GM19467 (cell line): ENCODE results near the gene PPARA.

Experiments
- ATAC-seq: cut with Tn5 transposase; IDR thresholded peaks from one replicate; pipeline ENCODE4 v1.9.1; 2021; ENCODE audit warnings: mild to moderate bottlenecking, moderate library complexity; ENCODE audit not compliant: unreplicated experiment

PPARA gene

GRCh38 chr22:46150034-46150654, at the start of gene PPARA:
PPARA (plus strand) TSS chr22:46150526; CDS start chr22:46198384, 47,858 bp downstream.
- ATAC-seq, result peak; percentile 70

DNA sequence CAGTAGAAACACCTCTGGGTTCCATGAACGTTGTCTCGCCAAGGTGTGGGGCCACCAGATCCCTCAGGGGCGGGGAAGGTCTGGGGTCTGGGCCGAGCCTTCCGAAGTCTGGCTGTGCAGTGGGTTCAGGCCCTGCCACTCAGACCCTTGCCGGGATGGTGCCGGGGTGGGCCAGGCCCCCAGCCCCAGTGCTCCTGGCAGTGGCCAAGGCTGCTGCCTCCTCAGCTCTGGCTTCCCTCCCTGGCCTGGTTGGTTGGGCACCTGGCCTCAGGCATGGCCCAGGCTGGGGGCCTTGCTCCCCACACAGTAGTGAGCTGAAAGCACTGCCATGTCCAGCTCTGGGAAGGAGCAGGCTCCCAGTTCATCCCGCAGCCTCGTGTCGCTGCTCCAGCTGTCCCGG, 48.2 kb upstream of the PPARA start:
- no peak for ATAC-seq

DNA sequence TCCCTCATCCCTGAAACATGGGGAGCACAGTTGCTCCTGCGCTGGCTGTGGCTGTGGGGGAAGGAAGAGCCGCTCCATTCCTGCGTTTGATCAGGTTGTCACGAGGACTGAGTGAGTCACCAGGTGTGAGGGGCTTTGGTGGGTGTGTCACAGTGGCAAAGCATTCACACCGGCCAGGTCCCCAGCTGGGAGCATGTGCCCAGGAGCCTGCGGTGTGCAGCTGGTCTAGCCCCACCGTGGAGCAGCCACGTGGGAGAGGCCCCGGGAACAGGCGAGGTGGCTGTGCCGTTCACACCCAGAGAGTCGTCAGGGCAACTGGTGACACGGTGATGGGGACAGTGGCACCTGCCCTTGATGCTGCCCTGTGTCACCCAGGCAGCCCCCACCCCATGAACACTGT, 47.6 kb upstream of the PPARA start:
- no peak for ATAC-seq

GRCh38 chr22:46103181-46103580, 47.1 kb upstream of the PPARA start:
- ATAC-seq, result no peak

- ATAC-seq, result no peak
Observed at GRCh38 chr22:46103664-46104063, 46.7 kb upstream of the PPARA start.

DNA sequence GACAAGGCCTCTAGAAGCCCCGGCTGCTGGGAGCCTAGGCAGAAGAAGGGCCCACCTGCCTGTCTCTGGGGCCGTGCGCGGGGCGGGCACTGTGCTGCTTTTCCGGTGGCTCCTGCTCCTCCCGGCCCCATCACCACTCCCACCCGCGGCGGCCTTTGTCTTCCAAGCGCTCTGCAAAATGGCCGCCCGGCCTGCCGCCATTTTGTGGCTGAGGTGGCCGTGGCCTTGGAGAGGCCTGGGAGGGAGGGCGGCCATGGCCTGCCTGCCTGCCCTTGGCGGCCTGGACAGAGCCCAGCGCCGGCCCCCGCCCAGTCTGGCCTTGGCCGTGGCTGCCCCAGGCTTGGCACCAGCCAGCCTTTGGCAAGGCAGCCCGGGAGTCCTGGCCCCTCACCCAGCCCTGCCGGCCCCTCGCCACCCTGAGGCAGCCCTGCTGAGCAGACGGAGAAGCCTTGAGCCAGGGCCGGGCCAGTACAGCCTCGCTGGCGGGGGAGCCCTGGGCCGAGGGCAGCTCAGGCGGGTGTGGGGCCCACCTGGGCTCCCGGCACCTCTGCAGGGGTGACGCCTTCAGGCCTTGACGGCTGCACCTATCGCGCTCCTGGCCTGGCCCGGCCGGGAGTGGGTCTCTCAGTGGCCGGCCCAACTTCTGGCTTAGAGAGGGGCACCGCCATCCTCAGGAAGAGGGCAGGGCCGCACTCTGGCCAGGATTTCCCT, 46.0 kb upstream of the PPARA start:
- no peak for ATAC-seq

GRCh38 chr22:46104881-46105493, 45.3 kb upstream of the PPARA start:
- ATAC-seq, result no peak

GRCh38 chr22:46105494-46106278, 44.6 kb upstream of the PPARA start:
- no peak for ATAC-seq

GRCh38 chr22:46106279-46107022, 43.9 kb upstream of the PPARA start:
- no peak for ATAC-seq

GRCh38 chr22:46107089-46107664, 43.1 kb upstream of the PPARA start:
- no peak for ATAC-seq

- no peak for ATAC-seq
Observed at GRCh38 chr22:46107753-46108563, 42.4 kb upstream of the PPARA start.

GRCh38 chr22:46108564-46109473, 41.5 kb upstream of the PPARA start:
- ATAC-seq, result no peak

- no peak for ATAC-seq
Observed at GRCh38 chr22:46109474-46110003, 40.8 kb upstream of the PPARA start.

DNA sequence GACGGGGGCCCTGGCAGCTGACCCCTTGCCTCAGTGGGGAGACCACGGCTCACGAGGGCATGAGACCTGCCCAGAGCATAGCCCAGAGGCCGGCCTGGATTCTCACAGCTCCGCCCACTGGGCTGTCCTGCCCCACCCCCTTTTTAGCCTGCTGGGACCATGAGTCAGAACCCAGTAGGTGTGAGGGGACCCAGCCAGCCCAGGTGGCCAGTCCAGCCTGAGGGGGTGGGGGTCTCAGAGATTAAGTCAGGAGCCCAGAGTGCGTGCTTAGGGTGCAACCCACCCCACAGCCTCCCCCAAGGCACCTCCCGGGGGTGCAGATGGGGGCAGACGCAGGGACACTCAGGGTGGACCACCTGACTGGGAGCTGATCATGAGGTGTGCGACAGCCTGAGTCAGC, 40.1 kb upstream of the PPARA start:
- ATAC-seq, result no peak

DNA sequence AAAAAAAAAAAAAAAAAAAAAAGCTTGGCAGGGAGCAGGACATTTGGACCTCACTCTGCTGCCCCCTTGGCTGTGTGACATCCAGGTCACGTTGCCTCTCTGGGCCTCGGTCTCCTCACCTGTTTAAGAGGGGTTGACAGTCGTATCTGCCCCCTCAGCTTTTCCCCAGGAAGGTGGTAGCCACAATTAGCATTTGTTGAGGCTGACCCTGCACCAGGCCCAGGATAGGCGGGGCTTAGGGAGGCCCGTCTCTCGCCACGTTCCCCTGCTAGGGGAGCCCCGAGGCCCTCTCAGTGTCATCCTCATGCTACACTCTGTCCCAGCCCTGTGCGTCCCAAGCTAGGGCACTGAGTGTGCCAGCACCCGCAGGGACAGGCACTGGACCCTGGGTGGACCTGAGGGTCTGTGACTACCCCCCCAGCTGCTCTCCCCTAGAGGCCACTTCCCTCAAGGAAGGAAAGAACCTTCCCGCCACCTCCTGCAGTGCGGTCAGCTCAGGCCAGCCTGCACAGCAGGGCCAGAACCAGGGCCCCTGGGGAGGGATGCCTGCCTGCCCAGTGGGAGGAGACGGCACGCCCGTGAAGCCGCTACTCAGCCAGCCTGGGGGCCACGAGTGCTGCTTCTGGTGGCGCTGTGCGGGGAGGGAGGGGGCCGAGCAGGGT, 38.5 kb upstream of the PPARA start:
- ATAC-seq, result no peak

DNA sequence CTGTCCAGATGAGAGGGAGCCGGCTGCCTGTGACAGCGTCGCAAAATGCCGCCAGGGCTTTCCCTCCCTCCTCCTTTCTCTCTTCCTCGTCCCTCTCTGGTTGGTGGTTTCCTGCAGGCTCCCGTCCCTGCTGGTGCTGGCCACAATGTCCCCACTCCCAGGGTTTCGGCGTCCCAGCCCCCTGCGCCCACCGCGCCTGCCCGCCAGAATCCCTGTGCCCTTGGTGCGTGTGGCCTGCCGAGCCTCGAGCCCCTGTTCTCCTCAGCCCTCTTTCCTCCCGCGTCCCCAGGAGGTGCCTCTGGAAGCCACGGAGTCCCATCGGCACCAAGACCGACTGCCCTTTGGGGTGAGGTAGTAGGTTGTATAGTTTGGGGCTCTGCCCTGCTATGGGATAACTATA, 37.9 kb upstream of the PPARA start:
- ATAC-seq, result no peak

GRCh38 chr22:46113110-46113909, 37.0 kb upstream of the PPARA start:
- ATAC-seq, result no peak
